Ishikawa (cell line): ENCODE measurements around the gene ATP6V1C2.

Source experiments
- EGR1 ChIP-seq: IDR thresholded peaks from 2 replicates; pipeline ENCODE4 v1.6.1; 2012
- EP300 ChIP-seq: IDR thresholded peaks from 2 replicates; pipeline ENCODE4 v1.6.1; 2012; ENCODE audit warnings: borderline replicate concordance
- TAF1 ChIP-seq: IDR thresholded peaks from 2 replicates; pipeline ENCODE4 v1.6.1; 2012; ENCODE audit warnings: low read depth, mild to moderate bottlenecking
- YY1 ChIP-seq: IDR thresholded peaks from 2 replicates; pipeline ENCODE4 v1.6.1; 2012; ENCODE audit warnings: low read depth

DNA sequence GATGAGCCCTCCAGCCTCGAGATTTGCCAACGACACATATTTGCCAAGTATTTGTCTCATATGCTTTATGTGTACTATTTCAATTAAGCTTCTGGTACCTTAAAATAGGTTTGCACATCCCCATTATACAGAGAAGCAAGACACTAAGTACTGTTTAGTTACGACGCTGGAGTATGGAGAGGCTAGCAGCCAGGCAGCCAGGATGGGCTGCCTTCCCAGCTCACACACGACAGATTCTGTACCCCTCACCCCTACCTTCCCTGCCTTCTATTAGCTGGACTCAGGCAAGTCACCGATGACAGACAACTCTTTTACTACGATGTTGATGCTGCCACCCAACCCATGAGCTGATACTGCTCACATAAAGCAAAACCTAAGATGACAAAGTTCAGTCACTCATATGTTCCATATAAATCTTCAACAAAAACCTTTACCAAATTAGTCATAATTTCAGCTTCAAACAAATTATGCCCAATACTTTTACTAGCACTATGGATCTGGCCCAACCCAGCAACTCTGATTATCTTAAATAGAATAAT, 74.1 kb downstream of the ATP6V1C2 start:
- TF ChIP-seq YY1 (no peak), EP300 (no peak), TAF1 (no peak), EGR1 (no peak)
